Measurements from ENCODE around the gene RAPGEF1.

GRCh38 chr9:131728961-131729360 is 10.9 kb downstream of the RAPGEF1 start:
- TF ChIP-seq CTCF (IDR thresholded peaks at IDR 0.05) (no peak), POLR2A (IDR thresholded peaks at IDR 0.05) (no peak), POLR2AphosphoS5 (IDR thresholded peaks at IDR 0.05) (no peak), EP300 (IDR thresholded peaks at IDR 0.05) (no peak)

All from sigmoid colon (tissue), 4 donors.